ENCODE measurements around the gene SGCA. TPM values are rescaled to one million over a fixed set of nuclear protein-coding genes. Genes with fewer than 3 reads are reported as not detected.

The SGCA gene
- total RNA-seq, 1 experiment from 2014 or later = not detected

GRCh38 chr17:50153650-50154575 lies 11.9 kb upstream of the SGCA start:
- Histone ChIP-seq H3K9me2 (ENCODE audit: insufficient read depth) (no peaks in the 10 kb centered on the region), H3K27ac (peak overlapping the region; percentile 86), H3K4me2 (peak overlapping the region; percentile 76), H2AFZ (no peak overlapping the region), H3K79me2 (ENCODE audit: low read depth) (peaks cover 17% of the 10 kb centered on the region), H3K36me3 (ENCODE audit: low read depth) (no peaks in the 10 kb centered on the region), H3K4me3 (no peak overlapping the region; the same call in 1 of the 2 replicates), H4K20me1 (ENCODE audit: insufficient read depth) (no peaks in the 10 kb centered on the region), H3K4me1 (replicated peaks; ENCODE audit: insufficient read depth) (peaks cover 47% of the 10 kb centered on the region), H3K9me3 (ENCODE audit: insufficient read depth, low read depth) (no peaks in the 10 kb centered on the region), H3K27me3 (ENCODE audit: insufficient read depth, low read depth) (no peaks in the 10 kb centered on the region), H3F3A (ENCODE audit: insufficient read depth, low read depth) (peaks cover 45% of the 10 kb centered on the region)
- ChIA-PET CTCF (interaction anchor here (0.6 to 0.9 kb wide), 3 partner anchors 20 to 127 kb away, joined by 3 read pairs; no protein-coding TSS in a partner anchor), POLR2A (ENCODE audit: unreplicated experiment) (interaction anchor here (0.6 kb wide), 4 partner anchors 63 to 201 kb away, joined by 3 to 22 read pairs (median 4); partner anchors contain the start of gene ITGA3)
- no TSS peak for BruUV-seq (replicated peaks)
- DNase-seq = peak; percentile 90 to 99
- intact Hi-C loops (cut with micrococcal nuclease; ENCODE audit: unreplicated experiment) = loop anchor here (2.0 to 5.0 kb wide), 2 partner anchors 127 to 267 kb away; no protein-coding TSS in a partner anchor
- TF ChIP-seq EZH2 (IDR thresholded peaks at IDR 0.05; ENCODE audit: low read depth) = no peak
- no peak for TF ChIP-seq CTCF (conservative IDR thresholded peaks at IDR 0.05)

- Histone ChIP-seq H3K4me2 (peak overlapping the region; percentile 76), H3K9me2 (ENCODE audit: insufficient read depth) (no peaks in the 10 kb centered on the region)
- CTCF ChIA-PET = interaction anchor here (0.5 to 0.7 kb wide), 4 partner anchors 19 to 127 kb away, joined by 3 to 25 read pairs (median 4); no protein-coding TSS in a partner anchor
Observed at GRCh38 chr17:50154604-50155003, 11.2 kb upstream of the SGCA start.

More at GRCh38 chr17:50154604-50155003, 11.2 kb upstream of the SGCA start:
- BruUV-seq (replicated peaks) = no TSS peak
- H4K20me1 ChIP-seq (ENCODE audit: insufficient read depth) = no peaks in the 10 kb centered on the region
- no peaks in the 10 kb centered on the region for H3K36me3 ChIP-seq (ENCODE audit: low read depth)
- POLR2A ChIA-PET (ENCODE audit: unreplicated experiment) = no interaction called here
- peaks cover 47% of the 10 kb centered on the region for H3K4me1 ChIP-seq (replicated peaks; ENCODE audit: insufficient read depth)
- H2AFZ ChIP-seq = no peak overlapping the region
- H3K27ac ChIP-seq = peak overlapping the region; percentile 86
- DNase-seq = no peak
- intact Hi-C loops (cut with micrococcal nuclease; ENCODE audit: unreplicated experiment) = loop anchor here (2.0 to 5.0 kb wide), 2 partner anchors 128 to 267 kb away; no protein-coding TSS in a partner anchor
- TF ChIP-seq EZH2 (IDR thresholded peaks at IDR 0.05; ENCODE audit: low read depth) (no peak), CTCF (conservative IDR thresholded peaks at IDR 0.05) (no peak)
- H3F3A ChIP-seq (ENCODE audit: insufficient read depth, low read depth) = peaks cover 45% of the 10 kb centered on the region
- H3K27me3 ChIP-seq (ENCODE audit: insufficient read depth, low read depth) = no peaks in the 10 kb centered on the region
- H3K9me3 ChIP-seq (ENCODE audit: insufficient read depth, low read depth) = no peaks in the 10 kb centered on the region
- no peak overlapping the region for H3K4me3 ChIP-seq
- H3K79me2 ChIP-seq (ENCODE audit: low read depth) = peaks cover 11% of the 10 kb centered on the region

Data from PC-9 (cell line).